ENCODE measurements around the gene ADM.

Gene ADM

GRCh38 chr11:10338287-10338686, 33.4 kb downstream of the ADM start:
- DNase-seq (ENCODE audit: low spot score): no peak
- no peak for TF ChIP-seq CTCF (IDR thresholded peaks at IDR 0.05; ENCODE audit: borderline replicate concordance, control extremely low read depth, extremely low read depth, insufficient read depth, missing control alignments)
- in situ Hi-C loops (cut with MboI; ENCODE audit: low sequenced_read_pairs, unreplicated experiment): no loop called here

DNA sequence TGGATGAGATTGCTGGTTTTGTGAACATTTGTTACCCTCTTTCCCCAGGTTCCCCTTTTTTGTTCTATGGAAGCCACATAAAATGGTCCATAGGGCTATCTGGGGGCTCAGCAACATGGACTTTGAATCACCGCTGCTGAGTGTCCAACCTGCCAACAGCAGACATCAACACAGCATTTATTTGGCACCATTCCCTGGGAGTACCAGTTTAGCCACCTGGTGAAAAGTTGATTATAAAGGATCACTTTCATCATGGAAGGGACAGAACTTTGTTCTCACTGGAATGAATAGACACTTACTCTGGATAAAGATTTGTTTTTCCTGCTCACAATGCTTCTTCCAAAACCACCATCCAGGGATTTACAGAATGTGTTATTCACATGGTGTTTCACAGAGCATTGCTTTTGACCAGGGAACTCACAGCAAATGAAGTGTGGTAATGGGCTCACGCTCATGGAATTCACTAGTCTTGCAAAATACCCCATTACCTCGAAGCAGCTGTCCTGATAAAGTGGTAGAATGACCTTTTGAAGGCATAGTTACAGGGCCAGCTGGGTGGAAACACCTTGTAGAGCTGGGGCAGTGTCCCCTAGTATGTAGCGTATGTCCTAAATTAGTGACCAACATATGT, 43.9 kb downstream of the ADM start:
- in situ Hi-C loops (cut with MboI; ENCODE audit: low sequenced_read_pairs, unreplicated experiment): no loop called here
- DNase-seq (ENCODE audit: low spot score): no peak
- no peak for TF ChIP-seq CTCF (IDR thresholded peaks at IDR 0.05; ENCODE audit: borderline replicate concordance, control extremely low read depth, extremely low read depth, insufficient read depth, missing control alignments)

- no peak for TF ChIP-seq CTCF (IDR thresholded peaks at IDR 0.05; ENCODE audit: borderline replicate concordance, control extremely low read depth, extremely low read depth, insufficient read depth, missing control alignments)
- in situ Hi-C loops (cut with MboI; ENCODE audit: low sequenced_read_pairs, unreplicated experiment): no loop called here
- DNase-seq (ENCODE audit: low spot score): no peak
These were observed 44.4 kb downstream of the ADM start for GRCh38 chr11:10349281-10349665.

DNA sequence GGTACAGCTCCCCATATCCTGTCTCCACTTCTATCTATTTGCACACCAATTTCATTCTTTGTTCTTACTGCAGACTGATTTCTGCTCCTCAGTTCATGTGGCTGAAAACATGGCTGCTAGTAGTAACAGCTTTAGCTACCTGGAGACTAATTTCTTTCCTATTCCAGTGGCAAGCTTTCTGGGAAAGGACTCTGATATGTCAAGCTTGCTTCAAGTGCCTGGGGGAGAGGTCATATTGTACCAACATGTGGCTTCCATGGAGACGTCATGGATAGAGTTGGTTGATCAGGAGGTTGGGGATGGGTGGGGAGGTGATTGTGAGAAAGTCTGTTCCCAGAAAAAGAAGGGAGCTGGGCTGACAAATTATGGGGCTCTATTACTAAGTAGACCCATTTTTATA, 44.9 kb downstream of the ADM start:
- DNase-seq (ENCODE audit: low spot score): no peak
- in situ Hi-C loops (cut with MboI; ENCODE audit: low sequenced_read_pairs, unreplicated experiment): no loop called here
- no peak for TF ChIP-seq CTCF (IDR thresholded peaks at IDR 0.05; ENCODE audit: borderline replicate concordance, control extremely low read depth, extremely low read depth, insufficient read depth, missing control alignments)

DNA sequence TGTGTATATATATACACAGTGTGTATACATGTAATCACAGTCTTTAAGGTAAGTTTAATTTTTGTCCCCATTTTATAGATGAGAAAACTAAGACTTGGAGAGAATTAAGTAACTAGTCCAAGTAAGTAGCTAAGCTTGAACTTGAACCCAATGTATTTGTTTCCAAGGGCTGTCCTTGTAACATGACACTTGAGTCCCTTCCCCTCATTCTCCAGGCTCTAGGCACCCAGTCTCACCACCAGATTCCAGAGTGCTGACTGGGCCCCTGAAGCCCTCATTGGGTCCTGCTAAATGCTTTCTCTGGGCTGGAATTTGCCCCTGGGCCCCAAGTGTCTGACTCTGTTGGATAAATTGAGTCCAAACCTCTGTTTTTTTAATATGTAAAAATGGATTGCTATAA, 45.5 kb downstream of the ADM start:
- no peak for DNase-seq (ENCODE audit: low spot score)
- TF ChIP-seq CTCF (IDR thresholded peaks at IDR 0.05; ENCODE audit: borderline replicate concordance, control extremely low read depth, extremely low read depth, insufficient read depth, missing control alignments): no peak
- in situ Hi-C loops (cut with MboI; ENCODE audit: low sequenced_read_pairs, unreplicated experiment): no loop called here

DNA sequence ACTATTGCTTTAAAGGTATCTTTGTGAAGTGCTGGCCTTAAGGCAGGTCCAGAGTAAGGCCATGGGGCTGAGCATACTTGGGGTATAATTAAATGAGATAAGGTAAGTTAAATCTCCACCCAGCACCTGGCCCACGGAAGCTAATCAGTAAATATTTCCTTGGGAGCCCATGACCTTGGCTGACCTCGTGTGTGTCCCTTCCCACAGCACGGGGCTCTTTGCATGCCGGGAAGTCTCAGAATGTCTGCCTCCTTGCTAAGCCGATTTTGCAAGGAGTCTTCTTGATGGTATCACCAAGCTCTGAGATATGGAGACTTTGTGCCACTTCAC, 46.5 kb downstream of the ADM start:
- no peak for TF ChIP-seq CTCF (IDR thresholded peaks at IDR 0.05; ENCODE audit: borderline replicate concordance, control extremely low read depth, extremely low read depth, insufficient read depth, missing control alignments)
- no peak for DNase-seq (ENCODE audit: low spot score)
- in situ Hi-C loops (cut with MboI; ENCODE audit: low sequenced_read_pairs, unreplicated experiment): no loop called here
